SK-N-MC (cell line): ENCODE data around the gene SPTBN4.

Experiments used
- EZH2 ChIP-seq: fragments of 200-600 bp; sonication (generic); IDR thresholded peaks from one replicate; pipeline ENCODE4 v1.6.1; 2017; ENCODE audit warnings: antibody characterized with exemption
- FOXP2 ChIP-seq: optimal IDR thresholded peaks from 2 replicates; pipeline ENCODE3; 2011; ENCODE audit warnings: mild to moderate bottlenecking, moderate library complexity; ENCODE audit not compliant: insufficient read depth; ENCODE audit errors: extremely low read length, control extremely low read depth
- POLR2AphosphoS5 ChIP-seq: IDR thresholded peaks from 2 replicates; pipeline ENCODE4 v1.6.1; 2012; ENCODE audit warnings: mild to moderate bottlenecking, low read depth, low read length, borderline replicate concordance

GRCh38 chr19:40524655-40525054 lies 57.9 kb downstream of the SPTBN4 start:
- TF ChIP-seq POLR2AphosphoS5 (no peak), EZH2 (no peak), FOXP2 (no peak)
